ENCODE measurements around the gene ZNF608. TPM values are rescaled to one million over a fixed set of nuclear protein-coding genes. Genes with fewer than 3 reads are reported as not detected.

The ZNF608 gene, protein sequence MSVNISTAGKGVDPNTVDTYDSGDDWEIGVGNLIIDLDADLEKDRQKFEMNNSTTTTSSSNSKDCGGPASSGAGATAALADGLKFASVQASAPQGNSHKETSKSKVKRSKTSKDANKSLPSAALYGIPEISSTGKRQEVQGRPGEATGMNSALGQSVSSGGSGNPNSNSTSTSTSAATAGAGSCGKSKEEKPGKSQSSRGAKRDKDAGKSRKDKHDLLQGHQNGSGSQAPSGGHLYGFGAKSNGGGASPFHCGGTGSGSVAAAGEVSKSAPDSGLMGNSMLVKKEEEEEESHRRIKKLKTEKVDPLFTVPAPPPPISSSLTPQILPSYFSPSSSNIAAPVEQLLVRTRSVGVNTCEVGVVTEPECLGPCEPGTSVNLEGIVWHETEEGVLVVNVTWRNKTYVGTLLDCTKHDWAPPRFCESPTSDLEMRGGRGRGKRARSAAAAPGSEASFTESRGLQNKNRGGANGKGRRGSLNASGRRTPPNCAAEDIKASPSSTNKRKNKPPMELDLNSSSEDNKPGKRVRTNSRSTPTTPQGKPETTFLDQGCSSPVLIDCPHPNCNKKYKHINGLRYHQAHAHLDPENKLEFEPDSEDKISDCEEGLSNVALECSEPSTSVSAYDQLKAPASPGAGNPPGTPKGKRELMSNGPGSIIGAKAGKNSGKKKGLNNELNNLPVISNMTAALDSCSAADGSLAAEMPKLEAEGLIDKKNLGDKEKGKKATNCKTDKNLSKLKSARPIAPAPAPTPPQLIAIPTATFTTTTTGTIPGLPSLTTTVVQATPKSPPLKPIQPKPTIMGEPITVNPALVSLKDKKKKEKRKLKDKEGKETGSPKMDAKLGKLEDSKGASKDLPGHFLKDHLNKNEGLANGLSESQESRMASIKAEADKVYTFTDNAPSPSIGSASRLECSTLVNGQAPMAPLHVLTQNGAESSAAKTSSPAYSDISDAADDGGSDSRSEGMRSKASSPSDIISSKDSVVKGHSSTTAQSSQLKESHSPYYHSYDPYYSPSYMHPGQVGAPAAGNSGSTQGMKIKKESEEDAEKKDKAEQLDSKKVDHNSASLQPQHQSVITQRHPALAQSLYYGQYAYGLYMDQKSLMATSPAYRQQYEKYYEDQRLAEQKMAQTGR (N-terminal part only)
- 31.8 to 35.0 TPM (median 34.3 TPM) in 3 replicates for total RNA-seq

DNA sequence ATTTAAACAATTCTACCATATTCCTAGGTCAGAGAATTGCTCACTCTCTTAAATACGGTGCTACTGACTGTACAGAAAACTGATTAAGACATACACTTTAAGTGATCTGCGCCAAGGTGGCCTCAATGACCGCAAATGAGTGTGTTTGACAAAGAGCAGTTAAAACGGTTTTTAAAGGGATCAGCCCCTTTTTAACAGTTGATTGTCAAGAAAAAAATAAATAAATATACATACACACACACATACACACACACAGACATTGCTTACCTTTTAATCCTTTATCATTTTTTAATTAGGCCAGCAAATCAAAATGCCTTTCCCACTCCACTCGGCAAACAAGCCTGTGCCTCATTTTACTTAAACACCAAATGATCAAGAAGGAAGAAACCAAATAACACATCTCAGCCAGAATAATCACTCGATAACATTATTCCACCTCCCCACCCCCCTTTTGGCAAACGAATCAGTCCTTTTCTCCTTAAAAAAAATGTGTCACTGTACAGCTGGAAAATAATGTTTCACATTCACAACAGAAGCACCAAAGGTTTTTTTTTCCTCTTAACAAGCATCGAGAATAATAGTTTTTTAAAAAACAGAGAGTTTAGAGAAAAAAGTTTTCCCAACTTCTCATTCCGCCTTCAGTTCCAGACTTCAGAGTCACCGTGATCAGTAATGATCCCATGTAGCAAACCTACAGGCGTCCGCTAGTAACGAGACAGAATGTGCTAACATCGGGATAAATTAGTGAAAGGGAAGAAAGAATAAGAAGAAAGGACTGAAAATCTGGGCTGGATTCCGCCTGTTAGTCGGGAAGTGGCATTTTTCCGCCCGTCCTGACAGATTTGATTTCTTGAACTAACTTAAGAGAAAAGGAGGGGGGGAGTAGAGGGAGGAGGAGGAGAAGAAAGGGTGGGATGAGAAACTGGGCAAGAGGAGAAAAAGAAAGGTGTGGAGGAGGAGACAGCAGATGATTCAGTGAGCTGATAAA, at the start of gene ZNF608:
Gene ZNF608 (minus strand): TSS at position 712 of the 988 bp plus-strand sequence. CDS start 1,650 bp downstream, outside the sequence.
- H3K27me3 Mint-ChIP-seq (ENCODE audit: low read depth), result no peaks in the 10 kb centered on the region
- no peaks in the 10 kb centered on the region for H3K9me3 Mint-ChIP-seq
- peaks cover 10% of the 10 kb centered on the region for H3K4me1 Mint-ChIP-seq
- H3K27ac Mint-ChIP-seq, result no peak within 1 kb of the TSS
- no peak for DNase-seq (ENCODE audit: low spot score in 2 of 2, unreplicated experiment in 2 of 2)
- TF ChIP-seq, protein P1, sequence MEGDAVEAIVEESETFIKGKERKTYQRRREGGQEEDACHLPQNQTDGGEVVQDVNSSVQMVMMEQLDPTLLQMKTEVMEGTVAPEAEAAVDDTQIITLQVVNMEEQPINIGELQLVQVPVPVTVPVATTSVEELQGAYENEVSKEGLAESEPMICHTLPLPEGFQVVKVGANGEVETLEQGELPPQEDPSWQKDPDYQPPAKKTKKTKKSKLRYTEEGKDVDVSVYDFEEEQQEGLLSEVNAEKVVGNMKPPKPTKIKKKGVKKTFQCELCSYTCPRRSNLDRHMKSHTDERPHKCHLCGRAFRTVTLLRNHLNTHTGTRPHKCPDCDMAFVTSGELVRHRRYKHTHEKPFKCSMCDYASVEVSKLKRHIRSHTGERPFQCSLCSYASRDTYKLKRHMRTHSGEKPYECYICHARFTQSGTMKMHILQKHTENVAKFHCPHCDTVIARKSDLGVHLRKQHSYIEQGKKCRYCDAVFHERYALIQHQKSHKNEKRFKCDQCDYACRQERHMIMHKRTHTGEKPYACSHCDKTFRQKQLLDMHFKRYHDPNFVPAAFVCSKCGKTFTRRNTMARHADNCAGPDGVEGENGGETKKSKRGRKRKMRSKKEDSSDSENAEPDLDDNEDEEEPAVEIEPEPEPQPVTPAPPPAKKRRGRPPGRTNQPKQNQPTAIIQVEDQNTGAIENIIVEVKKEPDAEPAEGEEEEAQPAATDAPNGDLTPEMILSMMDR (IDR thresholded peaks at IDR 0.05; ENCODE audit: unreplicated experiment), result no peak
- no peaks in the 10 kb centered on the region for H3K36me3 Mint-ChIP-seq
- H3K4me3 Mint-ChIP-seq, result no peak within 1 kb of the TSS

DNA sequence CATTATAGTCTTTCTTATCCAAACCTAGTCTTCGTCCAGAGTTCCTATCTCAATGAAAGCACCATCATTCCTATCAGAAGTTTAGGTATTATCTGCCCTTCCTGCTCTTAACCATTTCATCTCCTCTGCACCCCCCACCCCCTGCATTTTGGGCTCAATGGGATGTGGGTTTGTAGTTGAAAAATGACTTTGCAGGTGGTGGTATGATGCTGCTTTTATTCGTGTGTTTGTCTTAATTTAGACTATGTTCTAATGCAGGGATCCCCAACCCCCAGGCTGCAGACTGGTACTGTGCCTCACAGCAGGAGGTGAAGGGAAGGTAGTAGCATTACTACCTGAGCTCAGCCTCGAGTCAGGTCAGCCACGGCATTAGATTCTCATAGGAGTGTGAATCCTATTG, 49.4 kb upstream of the ZNF608 start:
- Mint-ChIP-seq H3K9me3 (no peaks in the 10 kb centered on the region), H3K27me3 (ENCODE audit: low read depth) (no peaks in the 10 kb centered on the region), H3K27ac (no peak overlapping the region), H3K4me1 (peaks cover 13% of the 10 kb centered on the region), H3K4me3 (no peak overlapping the region), H3K36me3 (no peaks in the 10 kb centered on the region)
- DNase-seq (ENCODE audit: low spot score in 2 of 2, unreplicated experiment in 2 of 2), result no peak
- TF ChIP-seq, protein P1 (IDR thresholded peaks at IDR 0.05; ENCODE audit: unreplicated experiment), result no peak

DNA sequence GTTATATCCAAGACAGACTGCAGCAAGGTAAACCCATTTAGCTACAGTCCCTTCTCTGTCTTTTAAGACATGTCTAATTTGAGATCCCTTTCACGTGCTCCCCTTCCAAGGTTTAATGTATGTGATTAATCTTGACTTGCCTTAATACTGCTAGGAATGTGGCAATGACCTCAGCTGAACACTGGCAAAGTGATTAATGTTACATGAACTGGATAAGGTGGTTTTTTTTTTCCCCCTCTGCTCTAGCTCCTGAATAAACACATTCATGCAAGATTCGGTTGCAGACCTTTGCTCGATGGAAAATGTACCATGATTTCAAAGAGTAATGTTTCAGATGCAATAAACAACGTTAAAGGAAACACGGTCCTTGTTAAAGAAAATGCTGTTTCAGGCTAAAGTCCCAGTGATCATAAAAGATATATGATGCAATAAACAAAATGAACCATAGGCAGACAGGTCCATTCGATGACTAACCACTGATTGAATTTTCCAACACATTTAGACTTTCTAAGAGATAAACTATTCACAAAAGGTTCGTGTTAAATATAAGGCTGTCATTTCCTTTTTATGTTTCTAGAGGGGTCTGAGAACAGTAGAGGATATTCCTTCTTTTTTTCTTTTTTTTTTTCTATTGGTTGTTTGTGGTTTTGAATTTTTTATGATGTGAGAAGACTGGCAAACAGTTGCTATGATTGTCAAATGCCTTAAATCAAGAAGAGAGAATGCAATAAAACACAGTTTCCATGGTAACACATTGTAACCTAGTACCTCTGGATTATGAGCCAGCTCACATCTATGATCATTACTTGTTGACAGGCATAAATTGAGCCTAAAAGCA, 44.7 kb upstream of the ZNF608 start:
- no peaks in the 10 kb centered on the region for H3K9me3 Mint-ChIP-seq
- DNase-seq (ENCODE audit: low spot score in 2 of 2, unreplicated experiment in 2 of 2), result no peak
- no peaks in the 10 kb centered on the region for H3K27me3 Mint-ChIP-seq (ENCODE audit: low read depth)
- H3K27ac Mint-ChIP-seq, result peak overlapping the region; percentile 72
- H3K36me3 Mint-ChIP-seq, result no peaks in the 10 kb centered on the region
- no peak overlapping the region for H3K4me3 Mint-ChIP-seq
- peaks cover 26% of the 10 kb centered on the region for H3K4me1 Mint-ChIP-seq
- TF ChIP-seq, protein P1 (IDR thresholded peaks at IDR 0.05; ENCODE audit: unreplicated experiment), result no peak

DNA sequence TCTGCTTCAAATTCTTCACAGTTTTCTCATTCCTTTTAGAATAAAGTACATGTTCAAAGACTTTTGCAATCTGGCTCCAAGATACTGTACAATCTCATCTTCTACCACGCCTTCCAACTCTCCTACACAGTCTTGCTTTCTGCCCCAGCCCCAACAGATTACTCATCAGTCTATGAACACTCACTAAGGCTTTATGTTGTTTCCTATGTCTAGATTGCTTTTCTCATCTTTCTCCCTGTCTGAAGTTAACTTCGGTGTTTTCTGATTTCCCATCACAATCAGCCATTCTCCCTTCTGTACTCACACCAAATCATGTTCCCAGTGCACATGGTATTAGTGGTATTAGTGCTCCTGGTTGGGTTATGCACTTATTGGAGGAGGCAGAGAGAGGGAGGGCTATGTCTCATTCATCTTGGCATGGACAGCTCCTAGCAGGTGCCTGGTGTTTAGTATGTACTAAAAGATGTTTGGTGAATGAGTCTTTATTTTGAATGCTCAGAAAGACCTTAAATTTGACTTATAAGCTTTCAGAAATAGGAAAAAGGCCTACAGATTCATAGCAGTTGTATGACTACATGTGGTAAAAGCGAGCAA, 44.0 kb upstream of the ZNF608 start:
- TF ChIP-seq, protein P1 (IDR thresholded peaks at IDR 0.05; ENCODE audit: unreplicated experiment), result no peak
- Mint-ChIP-seq H3K27me3 (ENCODE audit: low read depth) (no peaks in the 10 kb centered on the region), H3K27ac (peak overlapping the region; percentile 1), H3K36me3 (no peaks in the 10 kb centered on the region), H3K4me3 (no peak overlapping the region), H3K9me3 (no peaks in the 10 kb centered on the region), H3K4me1 (peaks cover 26% of the 10 kb centered on the region)
- no peak for DNase-seq (ENCODE audit: low spot score in 2 of 2, unreplicated experiment in 2 of 2)

Data from mesothelial cell of epicardium (in vitro differentiated cells).